HUES64 (cell line): ENCODE data around the gene OTUB1.

Experiments
- H3K27ac ChIP-seq: 2 replicates; pipeline ENCODE4 v1.7.0; 2013; ENCODE audit warnings: low read depth, low read length, inconsistent platforms
- H3K27me3 ChIP-seq: 2 replicates; pipeline ENCODE4 v1.6.1; 2013; ENCODE audit warnings: mild to moderate bottlenecking, low read length; ENCODE audit not compliant: insufficient read depth
- H3K36me3 ChIP-seq: 2 replicates; pipeline ENCODE4 v1.6.1; 2013; ENCODE audit warnings: mild to moderate bottlenecking, low read length; ENCODE audit not compliant: insufficient read depth
- H3K4me1 ChIP-seq: 2 replicates; pipeline ENCODE4 v1.6.1; 2013; ENCODE audit warnings: mild to moderate bottlenecking, low read length, moderate library complexity; ENCODE audit not compliant: insufficient read depth
- H3K4me3 ChIP-seq: 2 replicates; pipeline ENCODE4 v1.5.1; 2013; ENCODE audit warnings: mild to moderate bottlenecking, low read length, moderate library complexity
- H3K9ac ChIP-seq: 2 replicates; pipeline ENCODE4 v1.6.1; 2013; ENCODE audit warnings: mild to moderate bottlenecking, low read depth, low read length
- H3K9me3 ChIP-seq: 2 replicates; pipeline ENCODE4 v1.6.1; 2013; ENCODE audit warnings: low read depth, low read length; ENCODE audit not compliant: insufficient read depth
- WGBS: fragments of 150-250, 120-280 bp; methylation state at CpG from one replicate; pipeline ENCODE4 v1.1.7; 2013; ENCODE audit warnings: missing lambda C conversion rate; 5-methylcytosine and 5-hydroxymethylcytosine counted together

OTUB1 gene

GRCh38 chr11:63978551-63979239 is 7.5 kb upstream of the OTUB1 start:
- Histone ChIP-seq H3K4me1 (peaks cover 20% of the 10 kb centered on the region), H3K36me3 (peaks cover 8% of the 10 kb centered on the region; the same call in 1 of the 2 replicates), H3K9ac (peak overlapping the region; percentile 49; the same call in 1 of the 2 replicates), H3K4me3 (no peak overlapping the region), H3K27ac (peak overlapping the region; percentile 79), H3K9me3 (no peaks in the 10 kb centered on the region), H3K27me3 (no peaks in the 10 kb centered on the region)
- WGBS = 60% methylated on average over 10 of the region's 10 CpGs

GRCh38 chr11:63979426-63979825 is 6.8 kb upstream of the OTUB1 start:
- H3K9ac ChIP-seq = no peak overlapping the region
- peaks cover 8% of the 10 kb centered on the region; the same call in 1 of the 2 replicates for H3K36me3 ChIP-seq
- no peaks in the 10 kb centered on the region for H3K27me3 ChIP-seq
- H3K4me1 ChIP-seq = peaks cover 20% of the 10 kb centered on the region
- no peaks in the 10 kb centered on the region for H3K9me3 ChIP-seq
- no peak overlapping the region for H3K27ac ChIP-seq
- no peak overlapping the region for H3K4me3 ChIP-seq
- 88% methylated on average over 5 of the region's 5 CpGs for WGBS

- H3K9me3 ChIP-seq = no peaks in the 10 kb centered on the region
- peaks cover 27% of the 10 kb centered on the region for H3K36me3 ChIP-seq
- WGBS = 20% methylated on average over 18 of the region's 18 CpGs
- H3K27me3 ChIP-seq = no peaks in the 10 kb centered on the region
- H3K27ac ChIP-seq = peak overlapping the region; percentile 99
- peak overlapping the region; percentile 97 for H3K9ac ChIP-seq
- H3K4me3 ChIP-seq = peak overlapping the region; percentile 93
- H3K4me1 ChIP-seq = 0 out of 2 replicates have a peak, but pooled peaks cover 5% of the 10 kb centered on the region
These were observed 454 bp upstream of the OTUB1 start for GRCh38 chr11:63985812-63986155.

GRCh38 chr11:63986932-63987513 is 785 bp downstream of the OTUB1 start:
- Histone ChIP-seq H3K9ac (peak overlapping the region; percentile 97), H3K4me1 (0 out of 2 replicates have a peak, but pooled peaks cover 5% of the 10 kb centered on the region), H3K9me3 (no peaks in the 10 kb centered on the region), H3K36me3 (peaks cover 35% of the 10 kb centered on the region), H3K27me3 (no peaks in the 10 kb centered on the region), H3K27ac (peak overlapping the region; percentile 99), H3K4me3 (peak overlapping the region; percentile 93)
- 35% methylated on average over 25 of the region's 25 CpGs for WGBS

GRCh38 chr11:63991558-63991957 is 5.3 kb downstream of the OTUB1 start:
- Histone ChIP-seq H3K9ac (no peak overlapping the region), H3K4me3 (no peak overlapping the region), H3K36me3 (peaks cover 68% of the 10 kb centered on the region), H3K27ac (no peak overlapping the region), H3K27me3 (no peaks in the 10 kb centered on the region), H3K4me1 (no peaks in the 10 kb centered on the region), H3K9me3 (no peaks in the 10 kb centered on the region)
- 94% methylated on average over 10 of the region's 10 CpGs for WGBS

GRCh38 chr11:63993100-63993499 is 6.9 kb downstream of the OTUB1 start:
- peaks cover 81% of the 10 kb centered on the region for H3K36me3 ChIP-seq
- H3K9ac ChIP-seq = no peak overlapping the region
- H3K9me3 ChIP-seq = no peaks in the 10 kb centered on the region
- H3K27me3 ChIP-seq = no peaks in the 10 kb centered on the region
- no peak overlapping the region for H3K27ac ChIP-seq
- no peak overlapping the region for H3K4me3 ChIP-seq
- H3K4me1 ChIP-seq = peaks cover 2% of the 10 kb centered on the region; the same call in 1 of the 2 replicates
- WGBS = 94% methylated on average over 5 of the region's 5 CpGs

- 93% methylated on average over 6 of the region's 6 CpGs for WGBS
- no peak overlapping the region for H3K27ac ChIP-seq
- H3K9ac ChIP-seq = no peak overlapping the region
- H3K27me3 ChIP-seq = no peaks in the 10 kb centered on the region
- H3K36me3 ChIP-seq = peaks cover 72% of the 10 kb centered on the region
- H3K4me1 ChIP-seq = peaks cover 7% of the 10 kb centered on the region; the same call in 1 of the 2 replicates
- H3K4me3 ChIP-seq = no peak overlapping the region
- no peaks in the 10 kb centered on the region for H3K9me3 ChIP-seq
These were observed 7.8 kb downstream of the OTUB1 start for GRCh38 chr11:63993993-63994392.

- Histone ChIP-seq H3K4me1 (peaks cover 7% of the 10 kb centered on the region; the same call in 1 of the 2 replicates), H3K36me3 (peaks cover 49% of the 10 kb centered on the region), H3K27ac (no peak overlapping the region), H3K27me3 (peaks cover 16% of the 10 kb centered on the region), H3K4me3 (no peak overlapping the region), H3K9me3 (no peaks in the 10 kb centered on the region), H3K9ac (no peak overlapping the region)
- 94% methylated on average over 18 of the region's 18 CpGs for WGBS
These were observed 10.3 kb downstream of the OTUB1 start for GRCh38 chr11:63996512-63996911.

GRCh38 chr11:63997104-63997700 is 11.0 kb downstream of the OTUB1 start:
- 96% methylated on average over 26 of the region's 27 CpGs for WGBS
- no peak overlapping the region for H3K9ac ChIP-seq
- peaks cover 48% of the 10 kb centered on the region for H3K36me3 ChIP-seq
- no peak overlapping the region for H3K4me3 ChIP-seq
- H3K4me1 ChIP-seq = peaks cover 7% of the 10 kb centered on the region; the same call in 1 of the 2 replicates
- no peaks in the 10 kb centered on the region for H3K9me3 ChIP-seq
- no peak overlapping the region for H3K27ac ChIP-seq
- peaks cover 20% of the 10 kb centered on the region for H3K27me3 ChIP-seq

- no peak overlapping the region for H3K4me3 ChIP-seq
- H3K4me1 ChIP-seq = peaks cover 7% of the 10 kb centered on the region; the same call in 1 of the 2 replicates
- H3K9ac ChIP-seq = peak overlapping the region; percentile 8; the same call in 1 of the 2 replicates
- H3K27me3 ChIP-seq = peaks cover 20% of the 10 kb centered on the region
- H3K36me3 ChIP-seq = peaks cover 48% of the 10 kb centered on the region
- WGBS = 77% methylated on average over 11 of the region's 11 CpGs
- no peaks in the 10 kb centered on the region for H3K9me3 ChIP-seq
- no peak overlapping the region for H3K27ac ChIP-seq
These were observed 11.6 kb downstream of the OTUB1 start for GRCh38 chr11:63997801-63998337.
